SH-SY5Y (cell line): ENCODE measurements around the gene CTCFL.

Experiments
- GATA2 ChIP-seq: IDR thresholded peaks from 2 replicates; pipeline ENCODE4 v1.6.1; 2011; ENCODE audit warnings: mild to moderate bottlenecking, low read depth, low read length
- GATA3 ChIP-seq: IDR thresholded peaks from 2 replicates; pipeline ENCODE4 v1.6.1; 2011; ENCODE audit warnings: low read depth, mild to moderate bottlenecking, low read length, moderate library complexity

Gene CTCFL, protein sequence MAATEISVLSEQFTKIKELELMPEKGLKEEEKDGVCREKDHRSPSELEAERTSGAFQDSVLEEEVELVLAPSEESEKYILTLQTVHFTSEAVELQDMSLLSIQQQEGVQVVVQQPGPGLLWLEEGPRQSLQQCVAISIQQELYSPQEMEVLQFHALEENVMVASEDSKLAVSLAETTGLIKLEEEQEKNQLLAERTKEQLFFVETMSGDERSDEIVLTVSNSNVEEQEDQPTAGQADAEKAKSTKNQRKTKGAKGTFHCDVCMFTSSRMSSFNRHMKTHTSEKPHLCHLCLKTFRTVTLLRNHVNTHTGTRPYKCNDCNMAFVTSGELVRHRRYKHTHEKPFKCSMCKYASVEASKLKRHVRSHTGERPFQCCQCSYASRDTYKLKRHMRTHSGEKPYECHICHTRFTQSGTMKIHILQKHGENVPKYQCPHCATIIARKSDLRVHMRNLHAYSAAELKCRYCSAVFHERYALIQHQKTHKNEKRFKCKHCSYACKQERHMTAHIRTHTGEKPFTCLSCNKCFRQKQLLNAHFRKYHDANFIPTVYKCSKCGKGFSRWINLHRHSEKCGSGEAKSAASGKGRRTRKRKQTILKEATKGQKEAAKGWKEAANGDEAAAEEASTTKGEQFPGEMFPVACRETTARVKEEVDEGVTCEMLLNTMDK

DNA sequence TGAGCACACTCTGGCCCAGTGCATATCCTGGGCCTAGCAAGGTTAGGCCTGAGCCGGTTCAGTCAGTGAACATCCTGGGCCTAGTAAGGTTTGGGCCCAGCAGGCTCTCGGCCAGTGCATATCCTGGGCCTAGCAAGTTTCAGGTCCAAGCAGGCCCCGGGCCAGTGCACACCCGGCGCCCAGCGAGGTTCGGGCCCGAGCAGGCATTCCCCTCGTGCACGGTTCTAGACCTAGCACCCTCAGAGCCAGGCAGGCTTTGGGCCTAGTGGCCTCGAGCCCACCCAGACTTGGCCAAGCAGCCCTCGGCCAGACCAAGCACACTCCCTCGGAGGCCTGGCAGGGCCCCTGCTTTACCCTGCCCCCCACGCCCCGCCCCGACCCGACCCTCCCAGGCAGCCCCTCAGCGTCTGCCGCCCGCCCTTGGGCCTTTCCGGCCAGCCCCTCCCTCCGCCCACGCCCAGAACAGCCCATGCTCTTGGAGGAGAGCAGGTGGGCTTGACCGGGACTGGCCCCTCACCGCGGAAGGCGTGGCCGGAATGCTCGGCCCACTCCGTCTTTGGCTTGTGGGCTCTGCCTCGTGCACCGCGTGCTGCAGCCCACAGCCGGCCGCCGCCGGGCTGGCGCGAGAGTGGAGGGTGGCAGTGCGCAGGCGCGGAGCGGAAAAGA is at the start of gene CTCFL:
Gene CTCFL, minus strand, starts transcription at position 630 of the 666 bp plus-strand sequence. CDS start 935 bp downstream, outside the sequence.
- TF ChIP-seq GATA3 (no peak), GATA2 (no peak)

DNA sequence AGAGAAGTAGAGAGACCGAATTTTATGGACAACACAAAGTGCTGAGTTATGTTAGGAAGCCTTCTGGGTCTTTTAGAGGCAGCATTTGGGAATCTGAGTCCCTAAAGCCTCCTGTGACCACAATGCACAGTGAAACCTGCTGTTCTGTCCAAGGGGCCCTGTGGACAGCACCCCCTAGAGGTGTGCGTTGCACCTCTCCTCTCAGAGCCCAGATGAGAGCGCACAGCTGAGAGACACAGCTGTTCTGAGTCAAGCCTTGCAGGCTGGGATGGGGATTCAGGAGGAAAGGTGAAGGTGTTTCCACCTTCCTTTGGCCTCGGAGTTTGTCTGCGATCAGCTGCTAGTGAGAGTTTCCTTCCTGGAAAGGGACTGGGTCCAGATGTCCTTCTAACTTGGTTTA is 49.0 kb upstream of the CTCFL start:
- TF ChIP-seq GATA2 (no peak), GATA3 (no peak)

DNA sequence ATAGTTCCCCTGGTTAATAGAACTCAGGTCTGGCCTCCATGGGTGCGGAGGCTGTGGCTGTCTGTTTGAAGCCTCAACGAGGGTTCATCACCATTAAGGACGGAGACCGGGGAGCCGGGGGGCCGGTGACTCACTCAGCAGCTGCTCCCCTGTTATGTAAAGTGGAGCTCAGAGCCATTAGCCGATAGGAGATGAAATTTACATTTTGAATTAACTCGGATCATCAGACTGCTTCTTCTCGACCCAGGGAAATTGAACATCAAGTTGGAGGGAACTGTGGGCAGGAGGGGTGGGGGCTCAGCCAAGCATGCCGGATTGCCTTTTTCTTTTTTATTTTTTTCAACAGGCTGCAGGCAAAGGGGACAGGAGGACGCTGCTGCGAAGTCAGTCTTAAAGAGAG is 48.3 kb upstream of the CTCFL start:
- TF ChIP-seq GATA3: no peak
- TF ChIP-seq GATA2: no peak

DNA sequence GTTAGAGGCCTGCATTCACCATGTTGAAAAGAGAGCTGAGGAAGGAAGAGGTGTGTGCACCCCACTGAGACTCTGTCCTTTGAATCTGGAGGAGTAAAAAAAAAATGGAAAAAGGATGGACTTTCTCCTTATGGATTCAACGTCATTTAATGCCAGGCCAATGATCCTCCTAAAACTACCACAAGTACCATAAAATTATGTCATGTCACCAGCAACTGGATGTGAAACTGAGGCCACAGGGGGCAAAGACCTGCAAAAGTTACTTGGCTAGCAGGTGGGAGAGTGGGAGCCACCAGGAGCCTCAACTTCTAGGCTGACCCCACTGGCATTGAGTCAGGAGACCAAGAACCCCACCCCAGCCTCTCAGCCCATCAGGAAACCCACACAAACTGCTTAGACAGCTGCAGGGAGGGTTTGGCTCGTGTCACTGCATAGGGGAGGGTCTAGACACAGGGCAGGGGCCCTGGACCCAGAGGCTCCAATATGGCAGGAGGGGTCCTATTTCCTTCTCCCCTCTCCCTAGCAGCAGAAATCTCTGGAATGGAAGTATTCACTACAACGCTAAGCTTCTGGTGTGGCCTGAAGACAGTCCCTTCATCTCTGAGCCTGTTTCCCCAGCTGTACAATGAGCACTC is 47.0 kb upstream of the CTCFL start:
- TF ChIP-seq GATA2: no peak
- no peak for TF ChIP-seq GATA3

DNA sequence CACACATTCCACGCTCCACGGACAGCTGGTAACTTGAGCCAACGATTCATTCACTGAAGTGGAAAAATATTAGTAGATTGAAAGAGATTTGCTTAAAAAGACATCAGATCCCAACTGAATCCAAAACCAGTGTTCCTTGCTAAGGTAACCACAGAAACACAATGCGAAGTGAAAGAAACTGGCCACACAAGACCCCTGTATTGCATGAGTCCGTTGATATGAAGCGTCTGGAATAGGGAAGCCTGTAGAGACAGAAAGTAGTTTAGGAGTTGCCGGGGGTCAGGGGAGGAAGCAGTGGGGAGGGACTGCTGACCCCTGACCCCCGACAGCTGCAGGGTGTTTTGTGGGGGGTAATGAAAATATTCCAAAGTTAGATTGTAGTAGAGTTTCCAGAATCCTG is 46.0 kb upstream of the CTCFL start:
- TF ChIP-seq GATA3: no peak
- TF ChIP-seq GATA2: no peak

DNA sequence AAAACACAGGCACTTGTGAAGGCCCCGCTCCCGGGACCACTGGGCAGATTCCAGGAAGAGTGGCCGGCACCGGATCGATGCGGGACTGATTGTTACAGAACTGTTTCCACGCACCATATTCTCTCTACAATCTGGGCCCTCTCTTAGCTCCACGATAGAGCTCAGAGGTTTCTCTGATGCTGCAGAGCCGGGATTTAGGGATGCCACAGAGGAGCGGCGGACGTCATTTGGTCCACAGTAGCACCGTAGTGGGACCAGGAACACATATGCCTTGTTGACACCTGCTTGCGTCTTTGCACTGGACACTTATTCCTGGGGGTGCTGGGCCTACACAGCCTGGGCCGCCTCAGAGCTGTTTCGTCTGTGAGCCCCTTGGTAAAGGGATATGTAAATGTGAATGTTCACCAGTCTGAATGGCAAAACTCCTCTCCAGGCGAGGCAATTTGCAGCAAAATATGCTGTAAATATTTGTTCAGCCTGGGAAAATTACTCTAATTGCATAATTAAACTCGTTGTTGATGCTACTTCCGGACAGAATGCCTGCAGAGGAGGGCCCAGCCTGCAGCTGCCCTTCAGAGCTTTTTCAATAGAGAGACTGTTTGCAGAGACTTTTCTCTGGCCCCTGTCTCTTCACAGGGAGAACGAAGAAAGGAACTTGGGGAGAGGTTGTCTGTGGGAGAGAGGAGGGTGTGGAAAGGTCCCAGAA is 45.4 kb upstream of the CTCFL start:
- TF ChIP-seq GATA3 (no peak), GATA2 (no peak)

DNA sequence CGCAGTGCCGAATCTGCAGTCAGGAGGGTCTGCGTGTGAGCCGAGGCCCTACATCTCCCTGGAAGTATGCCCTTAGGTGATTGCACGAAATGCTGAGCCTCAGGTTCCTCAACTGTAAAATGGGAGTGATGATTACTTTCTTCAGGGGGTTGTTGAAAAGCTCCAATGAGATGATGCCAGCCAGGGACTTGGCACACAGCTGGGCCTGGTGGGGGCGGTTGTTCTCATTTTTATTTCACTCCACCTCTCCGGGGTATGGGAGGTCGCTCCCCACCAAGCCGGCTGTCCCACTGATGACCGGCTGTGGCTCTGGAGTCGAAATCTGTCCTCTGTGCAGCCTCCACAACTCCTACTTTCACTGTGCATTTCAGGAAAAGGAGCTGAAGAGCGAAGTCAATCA is 44.0 kb upstream of the CTCFL start:
- no peak for TF ChIP-seq GATA3
- no peak for TF ChIP-seq GATA2

DNA sequence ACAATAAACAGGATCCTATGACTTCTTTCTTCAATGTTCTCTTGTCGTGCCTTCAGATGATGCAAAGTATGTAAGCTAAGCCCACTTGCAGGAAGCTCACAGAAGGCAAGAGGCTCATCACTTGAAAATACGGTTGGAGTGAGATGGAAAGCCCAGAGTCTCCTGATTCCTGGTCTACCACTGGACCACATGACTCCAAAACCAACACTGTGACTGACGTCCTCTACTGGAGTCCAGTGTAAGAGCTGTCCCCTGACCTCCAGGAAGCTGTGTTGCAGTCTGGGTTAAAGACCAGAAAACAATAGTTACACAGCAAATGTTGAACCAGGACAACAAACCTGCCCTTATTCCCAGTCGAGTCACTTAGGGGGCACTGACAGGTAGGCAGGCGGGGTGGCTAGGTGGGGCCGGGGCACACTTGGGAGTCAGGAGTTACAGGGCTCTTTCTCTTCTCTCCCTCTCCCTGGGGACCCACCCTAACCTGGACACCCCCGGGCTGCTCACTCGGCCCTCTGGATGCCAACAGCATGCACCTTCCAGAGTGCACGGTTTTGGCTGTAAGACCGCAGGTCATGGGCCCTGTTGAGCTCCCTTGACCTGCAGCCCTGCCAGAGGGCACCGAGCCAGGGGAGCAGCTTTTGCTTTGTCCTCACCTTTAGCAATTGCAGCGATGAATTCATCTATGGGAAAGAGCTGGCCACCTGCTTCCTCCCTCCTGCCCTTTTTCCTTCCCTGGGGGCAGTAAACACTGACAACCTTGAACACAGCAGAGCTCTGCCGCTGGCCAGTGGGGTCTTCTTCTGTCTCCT is 43.4 kb upstream of the CTCFL start:
- no peak for TF ChIP-seq GATA3
- no peak for TF ChIP-seq GATA2

DNA sequence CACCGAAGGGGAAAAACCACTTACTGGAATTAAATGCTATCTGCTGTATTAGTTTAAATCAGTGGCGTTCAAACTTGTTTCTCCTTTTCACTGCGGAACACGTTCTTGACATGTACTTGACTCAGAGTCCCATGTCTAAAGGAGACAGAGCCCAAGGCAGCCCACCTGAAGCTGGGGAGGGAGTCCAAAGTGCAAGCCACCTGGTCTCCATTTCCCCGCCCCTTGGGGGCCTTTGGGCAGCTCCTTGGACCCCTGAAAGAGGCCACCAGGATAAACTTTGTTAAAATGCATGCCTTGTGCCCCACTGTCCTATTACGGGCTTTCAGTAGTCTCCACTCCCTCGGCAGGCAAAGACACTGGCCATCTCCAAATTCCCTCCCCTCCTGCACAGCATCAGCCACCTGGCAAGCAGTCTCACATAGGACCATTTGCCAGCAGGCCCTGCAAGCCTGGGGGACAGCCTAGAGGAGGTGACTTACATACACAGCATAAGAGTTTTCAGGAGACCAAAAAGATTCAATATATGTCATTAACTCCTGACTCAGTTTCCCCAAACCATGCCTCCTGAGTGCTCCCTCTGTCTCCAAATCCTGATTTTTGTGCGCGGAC is 42.6 kb upstream of the CTCFL start:
- TF ChIP-seq GATA2 (no peak), GATA3 (no peak)

DNA sequence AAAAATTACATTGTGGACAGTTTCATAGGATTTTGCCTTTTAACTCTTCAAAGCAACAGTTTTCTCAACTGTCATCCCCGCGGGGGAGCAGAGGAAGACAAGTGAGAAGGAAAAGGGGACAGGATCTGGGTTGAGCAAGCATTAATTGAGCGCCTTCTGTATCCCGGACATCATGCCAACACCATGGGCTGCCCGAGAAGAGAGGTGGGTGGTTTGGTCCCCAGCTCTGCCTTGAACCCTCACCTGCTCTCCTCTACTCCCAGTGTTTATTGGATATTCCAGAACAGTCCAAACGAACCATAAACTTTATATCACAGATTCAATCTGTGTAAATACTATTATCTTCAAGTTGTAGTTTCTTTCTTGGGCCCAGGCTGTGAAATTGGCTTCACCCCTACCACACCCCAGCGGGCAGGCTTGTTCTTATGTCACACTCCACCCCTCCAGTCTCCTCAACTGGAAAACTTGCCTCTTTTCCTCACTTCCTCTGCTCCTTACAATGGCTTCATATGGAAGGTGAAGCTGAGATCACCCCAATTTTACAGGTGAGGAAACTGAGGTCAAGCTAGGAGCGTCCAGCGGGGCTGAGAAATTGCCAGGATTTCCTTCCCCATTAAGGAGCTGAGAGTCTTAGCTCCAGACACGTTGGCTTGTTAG is 42.0 kb upstream of the CTCFL start:
- no peak for TF ChIP-seq GATA3
- TF ChIP-seq GATA2: no peak

DNA sequence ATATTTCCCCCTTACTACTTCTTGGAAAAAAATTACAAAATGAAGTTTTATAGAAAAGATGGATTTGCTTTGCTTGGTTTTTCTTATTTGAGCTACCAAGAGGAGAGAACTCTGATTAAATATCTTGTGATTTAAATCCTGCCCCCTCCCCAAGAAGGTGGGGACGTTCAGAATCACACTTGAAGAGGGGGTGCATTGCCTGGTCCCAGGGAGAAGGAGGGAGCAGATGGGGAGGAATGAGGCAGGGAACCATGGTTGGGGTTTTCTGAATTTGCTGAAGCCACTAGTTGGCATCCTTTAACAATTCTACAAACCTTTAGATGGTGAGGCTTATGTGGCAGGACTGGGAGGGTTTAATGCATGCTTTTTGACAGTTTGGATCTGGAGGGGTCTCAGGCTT is 41.5 kb upstream of the CTCFL start:
- TF ChIP-seq GATA3 (no peak), GATA2 (no peak)
